Measurements from ENCODE around the gene UBASH3B.
A peak's percentile ranks its signal among the peaks of the same experiment; 100 is the strongest.

The UBASH3B gene

DNA sequence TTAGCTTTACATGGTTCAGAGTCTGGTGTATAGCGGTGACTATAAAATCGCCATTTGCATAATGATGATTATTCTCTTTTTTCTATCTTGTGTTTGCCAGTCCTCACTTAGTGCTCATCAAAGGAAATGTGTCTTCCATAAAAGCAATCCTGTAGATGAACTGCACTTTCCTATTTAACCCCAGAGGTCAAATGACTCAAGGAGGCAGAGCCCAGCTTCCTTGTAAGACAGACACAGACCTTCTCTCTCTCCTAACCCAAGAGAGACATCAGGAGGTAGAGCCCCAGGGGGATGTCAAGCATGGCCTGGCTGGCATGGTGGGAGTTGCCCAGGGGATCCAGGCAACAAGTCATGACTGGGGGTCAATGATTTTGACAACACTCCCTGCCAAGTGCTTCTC, 135.9 kb downstream of the UBASH3B start:
- FAIRE-seq: no peak

DNA sequence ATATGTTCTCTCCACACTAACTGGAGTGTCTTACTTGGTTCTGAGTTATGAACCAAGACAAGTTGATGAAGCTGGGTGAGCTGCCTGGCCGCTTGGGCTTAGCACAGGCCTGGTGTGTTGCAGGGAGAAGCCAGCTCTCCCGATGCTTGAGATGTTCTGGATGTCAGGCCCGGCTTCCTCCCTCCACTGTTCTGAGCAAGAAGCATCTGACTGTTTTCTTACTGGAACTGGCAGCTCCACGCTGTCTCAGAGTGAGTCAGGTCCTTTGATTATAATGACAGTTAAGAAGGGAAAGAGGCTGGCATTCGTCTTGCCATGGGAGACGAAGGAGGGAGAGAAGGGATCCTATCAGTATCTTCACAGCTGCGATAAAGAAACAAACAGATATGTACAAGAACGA, 136.3 kb downstream of the UBASH3B start:
- no peak for FAIRE-seq

DNA sequence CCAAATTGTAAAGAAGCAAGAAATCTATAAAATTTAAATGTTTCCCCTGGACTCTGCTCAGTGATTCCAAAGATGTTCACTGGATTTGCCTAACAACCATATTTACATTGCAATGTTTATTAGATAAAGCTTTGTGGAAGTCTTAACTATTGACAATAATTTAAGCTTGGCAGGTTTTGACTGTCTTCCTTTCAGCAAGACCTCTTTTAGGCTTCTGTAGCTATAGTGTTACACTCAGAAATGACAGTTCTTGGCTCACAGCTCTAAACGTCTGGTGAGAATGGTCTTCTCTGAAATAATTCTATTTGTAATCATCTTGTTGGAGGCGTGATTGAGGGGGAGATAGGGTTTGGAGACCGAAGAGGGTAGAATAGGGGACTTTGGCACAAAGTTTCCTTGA, 138.0 kb downstream of the UBASH3B start:
- no peak for FAIRE-seq

DNA sequence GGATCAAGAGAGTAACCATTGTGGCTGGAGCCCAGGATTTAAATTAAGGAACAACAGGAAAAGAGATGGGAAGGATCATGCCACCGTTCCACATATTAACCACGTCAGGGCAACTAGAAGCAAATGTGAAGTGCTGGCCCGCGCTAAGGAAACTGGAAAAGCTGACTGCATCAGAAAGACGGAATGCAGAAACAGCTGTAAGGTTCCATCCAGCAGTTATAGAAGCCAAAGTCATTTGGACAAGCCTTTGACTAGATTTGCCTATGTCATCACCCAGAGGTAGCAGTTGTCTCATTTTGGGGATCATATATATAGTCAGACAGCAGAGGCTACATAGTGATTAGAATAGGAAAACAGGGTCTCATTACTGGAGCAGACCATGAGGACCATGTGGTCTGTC, 139.8 kb downstream of the UBASH3B start:
- FAIRE-seq: no peak

DNA sequence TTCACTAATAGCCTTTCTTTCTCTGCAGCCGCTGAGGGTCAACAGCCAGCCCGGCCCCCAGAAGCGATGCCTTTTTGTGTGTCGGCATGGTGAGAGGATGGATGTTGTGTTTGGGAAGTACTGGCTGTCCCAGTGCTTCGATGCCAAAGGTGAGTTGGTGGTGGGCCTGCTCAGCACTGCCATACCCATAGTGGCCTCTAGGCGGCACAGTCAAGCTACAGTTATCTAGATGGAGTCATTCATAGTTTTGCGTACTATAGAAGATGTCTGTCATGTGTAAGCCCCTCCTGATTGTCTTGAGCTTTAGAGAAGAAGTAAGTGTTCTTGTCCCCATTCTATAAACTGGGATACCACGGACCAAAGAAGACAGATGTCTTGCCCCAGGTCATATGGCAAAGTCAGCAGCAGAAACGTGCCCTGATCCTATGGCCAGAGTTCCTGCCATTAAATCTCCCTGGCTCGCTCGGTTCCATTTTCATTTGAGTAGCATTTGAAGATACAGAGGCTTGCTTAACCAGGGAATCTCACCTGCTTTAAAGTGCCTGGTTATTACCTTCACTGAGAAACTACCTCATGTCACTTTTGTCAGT, 140.7 kb downstream of the UBASH3B start:
- FAIRE-seq: no peak

DNA sequence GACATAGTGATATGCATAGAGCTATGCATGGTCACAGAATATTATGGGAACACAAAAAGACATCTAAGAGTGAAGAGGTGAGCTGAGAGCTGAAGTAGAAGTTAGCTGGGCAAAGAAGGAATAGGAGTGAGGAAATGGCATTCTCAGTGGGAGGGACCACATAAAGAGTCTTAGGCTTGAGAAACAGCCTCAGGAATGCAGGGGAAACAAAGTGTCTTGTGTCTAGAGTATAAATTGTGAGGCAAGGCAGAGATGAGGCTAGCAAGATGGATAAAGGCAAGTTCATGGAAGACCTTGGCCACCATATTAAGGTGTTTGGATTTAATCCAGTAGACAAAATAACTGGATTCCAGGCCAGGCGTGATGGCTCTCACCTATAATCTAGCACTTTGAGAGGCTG, 142.1 kb downstream of the UBASH3B start:
- no peak for FAIRE-seq

DNA sequence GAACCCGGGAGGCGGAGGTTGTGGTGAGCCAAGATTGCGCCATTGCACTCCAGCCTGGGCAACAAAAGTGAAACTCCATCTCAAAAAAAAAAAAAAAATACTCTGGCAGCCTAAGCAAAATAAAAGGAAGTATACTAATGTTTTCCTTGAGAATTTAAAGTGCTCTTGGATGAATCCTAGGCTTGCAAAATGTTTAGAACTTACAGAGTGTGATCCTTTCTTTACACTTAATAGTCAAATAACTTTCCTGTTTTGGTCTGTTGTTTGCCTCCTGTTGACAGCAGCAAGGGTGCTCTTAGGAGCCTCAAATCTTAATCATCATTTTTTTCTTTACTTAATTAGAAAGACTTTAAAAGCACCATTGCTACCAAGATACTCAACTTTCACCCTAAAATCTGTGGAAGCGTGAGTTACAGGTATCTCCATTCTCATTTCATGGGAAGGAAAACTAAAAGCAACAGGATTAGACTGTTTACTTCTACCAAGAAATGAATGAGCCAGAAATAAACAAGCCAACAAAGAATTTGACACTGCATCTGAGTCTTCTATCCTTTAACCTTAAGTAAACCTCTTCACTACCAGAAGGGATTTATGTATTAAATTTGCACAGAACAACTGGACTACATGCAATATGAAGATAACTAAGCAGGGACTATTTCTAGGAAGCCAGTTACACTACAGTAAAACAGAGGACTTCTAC, 144.0 kb downstream of the UBASH3B start:
- FAIRE-seq: no peak

DNA sequence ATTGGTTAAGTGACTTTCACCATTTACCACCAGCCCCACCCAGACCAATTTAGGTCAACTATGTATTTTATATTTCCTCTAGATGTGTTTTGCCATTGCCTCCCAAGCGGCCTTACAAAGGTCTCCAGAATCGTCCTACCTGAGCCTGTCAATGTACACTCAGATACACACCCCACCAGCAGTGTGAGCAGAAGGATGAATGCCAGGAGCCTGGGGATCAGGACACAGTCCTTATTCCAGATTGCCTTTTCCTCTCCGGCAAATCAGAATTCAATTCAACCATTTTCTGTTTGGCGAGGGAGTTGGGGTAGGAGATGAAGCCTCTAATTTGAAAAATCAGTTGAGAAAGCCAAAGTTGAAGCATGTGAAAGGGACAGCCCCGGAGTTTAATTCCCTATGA, 147.4 kb downstream of the UBASH3B start:
- no peak for FAIRE-seq

DNA sequence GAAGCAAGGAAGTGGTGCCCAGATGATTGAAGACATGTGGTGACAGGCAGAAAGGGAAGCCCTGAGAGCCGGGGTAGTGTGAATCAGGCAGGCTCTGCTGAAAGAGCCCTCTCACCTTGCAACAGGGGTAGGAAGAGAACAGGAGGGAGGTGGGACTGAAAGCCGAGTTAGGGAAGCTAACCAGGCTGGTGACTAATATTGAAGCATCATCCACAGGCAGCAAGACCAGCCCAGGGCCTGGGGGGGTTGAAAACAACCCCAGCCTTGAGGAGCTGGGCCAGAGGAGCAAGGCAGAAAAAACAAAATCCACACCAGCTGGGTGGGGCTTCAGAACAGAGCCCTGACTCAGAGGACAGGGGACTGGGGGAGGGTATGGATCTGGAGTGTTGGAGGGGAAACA, 147.8 kb downstream of the UBASH3B start:
- no peak for FAIRE-seq

DNA sequence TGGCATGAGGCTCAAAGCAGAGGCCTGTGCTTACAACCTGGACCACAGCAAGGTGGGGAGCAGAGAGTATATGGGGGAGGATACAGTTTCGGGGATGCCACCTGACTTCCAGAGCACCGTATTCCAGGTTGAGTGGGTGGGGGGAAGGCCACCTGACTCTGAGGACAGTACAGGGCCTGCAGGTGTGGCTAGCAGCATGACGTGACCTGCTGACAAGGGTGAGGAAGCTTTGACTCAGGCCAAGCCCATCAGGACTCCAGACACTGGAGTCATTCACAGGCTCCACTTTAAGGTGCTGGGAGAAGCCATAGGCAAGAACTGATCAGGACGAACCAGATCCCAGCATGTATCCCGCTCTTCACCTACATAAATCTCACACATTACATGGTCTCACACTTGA, 148.2 kb downstream of the UBASH3B start:
- FAIRE-seq: no peak

DNA sequence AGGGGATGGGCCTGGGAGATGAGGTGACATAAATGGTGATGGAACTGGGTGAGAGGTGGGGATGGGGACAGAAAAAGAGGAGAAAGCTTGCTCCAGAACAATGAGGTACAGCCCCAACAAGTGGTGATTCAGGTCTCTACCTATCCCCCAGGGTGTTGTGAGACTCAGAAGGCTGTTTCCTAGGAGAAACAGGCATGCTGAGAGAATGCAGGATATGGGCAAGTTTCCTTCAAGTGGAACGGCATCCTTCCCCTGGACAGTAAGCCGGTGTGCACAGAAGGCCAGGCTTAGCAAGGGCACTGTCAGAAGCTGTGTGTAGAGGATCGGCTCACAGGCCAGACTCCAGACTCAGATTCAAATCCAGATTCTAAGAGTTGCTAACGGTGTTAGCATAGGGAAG, 148.6 kb downstream of the UBASH3B start:
- no peak for FAIRE-seq

DNA sequence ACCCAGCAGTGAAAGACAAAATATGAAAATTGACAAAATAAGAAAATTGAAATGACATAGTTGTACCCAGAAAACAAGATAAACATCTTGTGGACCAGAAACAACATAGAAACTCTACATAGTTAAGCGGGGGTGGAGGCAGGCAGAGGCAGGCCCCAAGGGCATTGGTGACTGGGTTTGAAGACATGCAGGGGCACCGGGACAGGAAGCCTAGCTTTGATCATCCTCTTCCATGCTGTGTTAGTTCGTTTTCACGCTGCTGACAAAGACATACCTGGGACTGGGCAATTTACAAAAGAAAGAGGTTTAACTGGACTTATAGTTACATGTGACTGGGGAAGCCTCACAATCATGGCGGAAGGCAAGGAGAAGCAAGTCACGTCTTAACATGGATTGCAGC, 149.3 kb downstream of the UBASH3B start:
- FAIRE-seq: no peak

DNA sequence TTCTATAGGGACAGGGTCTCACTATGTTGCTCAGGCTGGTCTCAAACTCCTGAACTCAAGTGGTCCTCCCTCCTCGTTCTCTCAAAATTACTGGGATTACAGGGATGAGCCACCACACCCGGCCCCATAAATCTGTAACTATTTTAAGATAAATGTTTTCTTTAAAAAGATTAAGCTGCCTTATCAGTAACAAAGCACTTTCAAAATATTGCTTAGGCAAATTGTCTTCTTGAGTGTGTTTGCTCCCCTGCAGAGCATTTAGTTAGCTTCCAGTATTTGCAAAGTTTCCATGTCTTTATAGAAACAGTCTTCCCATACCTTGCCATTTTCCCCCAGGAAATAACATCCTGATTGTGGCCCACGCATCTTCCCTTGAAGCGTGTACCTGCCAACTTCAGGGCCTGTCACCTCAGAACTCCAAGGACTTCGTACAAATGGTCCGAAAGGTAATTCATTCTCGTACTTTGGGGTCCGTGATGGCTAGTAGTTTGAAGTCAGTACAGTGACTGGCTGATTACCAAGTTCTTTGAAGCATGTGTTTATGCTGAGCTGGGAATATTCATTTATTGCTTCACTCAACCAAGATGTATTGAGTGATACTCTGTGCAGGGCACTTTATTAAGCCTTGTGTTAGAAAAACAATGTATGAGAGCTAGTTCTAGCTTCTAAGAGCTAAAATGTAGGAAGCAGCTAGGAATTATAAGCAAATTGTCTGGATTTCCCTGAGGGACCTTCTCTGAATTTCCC, 152.4 kb downstream of the UBASH3B start:
- FAIRE-seq: no peak

DNA sequence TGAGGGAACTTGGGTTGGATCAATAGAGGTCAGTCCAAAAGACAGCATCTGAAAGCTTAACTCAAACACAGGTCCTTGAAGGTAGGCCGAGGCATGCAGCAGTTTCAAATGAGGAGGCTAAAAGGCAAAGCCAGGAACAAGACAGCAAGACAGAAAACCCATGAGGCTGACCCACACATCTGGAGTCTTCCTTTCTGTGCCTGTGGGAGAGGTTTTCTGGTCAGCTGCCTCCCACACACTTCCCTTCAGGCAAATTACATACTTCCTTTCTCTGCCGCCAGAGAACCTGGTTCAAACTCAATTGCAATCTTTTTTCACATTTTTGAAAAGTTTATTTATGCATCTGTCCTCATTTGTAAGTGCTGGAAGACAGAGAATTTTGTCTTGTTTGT, 153.0 kb downstream of the UBASH3B start:
- no peak for FAIRE-seq

DNA sequence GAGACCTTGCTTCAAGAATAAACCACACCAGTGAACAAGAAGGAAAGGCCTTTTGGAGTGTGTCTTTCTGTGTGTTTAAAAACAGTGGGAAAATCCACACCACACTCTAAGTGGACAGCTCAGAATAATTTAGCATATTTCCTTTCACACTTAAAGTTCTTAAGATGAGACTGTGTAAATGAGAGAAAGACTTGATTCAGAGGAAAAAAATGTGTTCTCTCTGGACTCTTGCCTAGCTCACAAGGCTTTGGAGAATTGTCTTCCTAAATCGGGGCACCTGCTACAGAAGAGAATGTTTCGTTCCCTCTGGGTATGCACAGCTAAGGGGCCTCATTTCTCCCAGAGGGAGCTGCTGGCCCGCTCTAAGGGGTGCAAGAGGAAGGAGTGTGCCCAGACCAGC, 154.3 kb downstream of the UBASH3B start:
- no peak for FAIRE-seq

DNA sequence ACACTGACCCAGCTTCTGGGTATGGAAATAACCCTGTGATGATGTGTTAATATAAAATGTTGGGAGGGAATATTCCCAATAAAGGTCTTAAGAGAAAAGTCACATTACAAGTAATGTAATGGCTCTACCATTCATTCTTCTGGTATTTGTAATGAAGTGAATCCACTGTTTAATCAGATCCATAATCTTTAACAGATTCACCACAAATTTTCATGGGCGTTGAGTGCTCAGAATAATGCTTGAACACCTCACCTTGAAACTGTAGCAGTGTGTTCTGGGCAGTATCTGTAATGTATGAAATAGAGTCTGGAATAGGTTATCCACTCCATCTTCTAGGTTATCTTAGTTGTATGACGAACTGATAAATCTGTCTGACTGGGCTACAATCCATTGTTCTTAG, 156.2 kb downstream of the UBASH3B start:
- FAIRE-seq: no peak

DNA sequence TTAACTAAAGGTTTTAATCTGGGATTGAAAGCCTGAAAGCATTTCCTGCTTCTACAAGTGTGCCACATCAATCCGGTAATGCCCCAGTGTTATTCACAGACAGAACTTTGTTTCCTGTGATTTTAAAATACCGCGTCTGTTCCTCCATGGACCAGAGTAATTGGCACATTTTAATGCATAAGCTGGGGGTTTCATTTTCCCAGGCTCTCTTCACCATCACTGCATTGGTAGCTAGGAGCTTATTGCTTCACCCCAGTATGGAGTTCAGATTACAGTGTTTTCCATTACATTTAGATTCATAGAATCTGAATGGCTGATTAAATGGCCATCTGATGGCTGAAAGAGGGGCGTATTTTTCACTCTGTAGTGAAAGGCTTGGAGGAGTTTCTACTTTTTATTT, 157.1 kb downstream of the UBASH3B start:
- FAIRE-seq: no peak

DNA sequence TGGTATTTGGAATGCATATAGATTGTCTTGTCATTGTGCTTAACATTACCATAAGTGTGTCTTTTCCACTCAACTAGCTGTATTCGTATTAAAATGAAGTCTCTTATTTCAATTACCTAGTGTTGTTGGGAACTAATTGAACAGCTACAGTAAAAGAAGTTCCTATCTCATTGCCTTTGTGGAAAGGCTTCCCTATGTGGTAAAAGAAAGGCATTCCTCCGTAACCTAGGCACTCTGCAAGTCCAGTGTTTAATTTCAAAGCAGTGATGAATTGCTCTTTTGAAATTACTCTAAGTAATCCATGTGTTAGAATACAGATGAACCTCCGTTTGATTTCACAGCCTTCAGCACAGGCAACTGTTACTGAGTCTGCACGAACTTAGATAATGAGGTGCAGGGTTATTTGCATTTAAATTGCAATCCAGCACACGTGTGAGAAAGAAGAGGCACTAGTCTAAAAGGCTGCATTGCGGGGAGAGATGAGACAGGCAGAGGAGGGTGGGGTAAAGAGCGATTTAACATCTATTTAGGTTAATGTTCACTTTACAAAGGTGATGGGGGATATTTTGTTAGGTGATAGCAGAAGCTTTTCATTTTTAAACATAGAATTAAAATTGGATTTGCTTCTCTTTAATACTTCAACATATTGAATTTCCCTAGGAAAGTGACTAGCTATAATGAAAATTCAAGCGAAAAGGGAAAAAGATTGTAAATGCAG, 157.8 kb downstream of the UBASH3B start:
- no peak for FAIRE-seq

DNA sequence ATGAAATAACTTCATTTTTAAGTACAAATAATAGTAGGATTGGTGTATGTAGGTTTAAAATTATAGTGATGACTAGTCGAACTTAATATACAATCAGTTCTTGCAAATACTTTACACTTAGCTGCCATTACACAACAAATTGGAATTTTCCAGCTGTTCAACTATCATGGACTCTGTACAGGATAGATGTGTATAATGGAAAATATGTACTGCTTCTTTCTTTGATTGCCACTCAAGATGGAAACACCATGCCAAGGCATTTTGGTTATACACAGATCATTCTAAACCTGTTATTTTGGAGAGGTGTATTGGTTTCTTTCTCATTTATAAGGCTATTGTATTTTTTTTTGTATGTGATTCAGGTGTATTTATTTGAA, 158.4 kb downstream of the UBASH3B start:
- FAIRE-seq: no peak

DNA sequence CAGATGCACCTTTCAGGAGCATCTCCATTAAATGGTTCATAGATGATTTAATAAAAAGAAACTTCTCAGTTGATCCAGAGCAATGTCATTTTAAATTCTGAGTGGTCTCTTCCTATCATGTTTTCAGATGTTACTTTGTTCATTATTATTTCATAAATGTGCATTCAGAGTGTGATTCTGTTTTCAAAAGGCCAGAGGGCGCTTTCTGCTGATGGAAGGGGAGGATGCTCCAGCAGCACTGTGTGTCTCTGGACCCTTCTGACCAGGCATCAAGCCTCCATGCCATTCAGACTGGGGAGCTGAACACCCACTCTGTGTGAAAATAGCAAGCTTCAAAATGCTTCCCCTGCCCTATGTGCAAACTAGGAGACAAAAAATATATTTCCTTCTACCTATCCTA, 158.9 kb downstream of the UBASH3B start:
- FAIRE-seq: no peak

DNA sequence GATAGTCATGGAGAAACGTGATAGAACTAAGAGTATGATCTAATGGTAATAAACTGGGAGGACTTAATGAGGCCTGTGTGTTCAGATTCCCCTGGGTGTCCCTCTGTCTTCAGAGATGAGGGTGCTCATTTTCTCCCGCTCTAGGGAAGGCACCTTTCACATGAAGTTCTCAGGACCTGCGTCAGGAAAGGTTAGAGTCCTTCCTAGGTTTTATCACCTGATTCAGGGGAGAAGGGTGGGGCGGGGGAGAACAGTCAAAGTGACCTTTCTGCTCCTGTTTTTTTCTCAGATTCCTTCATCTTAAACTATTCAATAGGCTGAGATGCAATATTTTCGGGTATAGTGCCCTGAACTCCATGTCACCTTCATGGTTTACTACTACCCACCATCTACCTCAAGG, 160.4 kb downstream of the UBASH3B start:
- FAIRE-seq: no peak

DNA sequence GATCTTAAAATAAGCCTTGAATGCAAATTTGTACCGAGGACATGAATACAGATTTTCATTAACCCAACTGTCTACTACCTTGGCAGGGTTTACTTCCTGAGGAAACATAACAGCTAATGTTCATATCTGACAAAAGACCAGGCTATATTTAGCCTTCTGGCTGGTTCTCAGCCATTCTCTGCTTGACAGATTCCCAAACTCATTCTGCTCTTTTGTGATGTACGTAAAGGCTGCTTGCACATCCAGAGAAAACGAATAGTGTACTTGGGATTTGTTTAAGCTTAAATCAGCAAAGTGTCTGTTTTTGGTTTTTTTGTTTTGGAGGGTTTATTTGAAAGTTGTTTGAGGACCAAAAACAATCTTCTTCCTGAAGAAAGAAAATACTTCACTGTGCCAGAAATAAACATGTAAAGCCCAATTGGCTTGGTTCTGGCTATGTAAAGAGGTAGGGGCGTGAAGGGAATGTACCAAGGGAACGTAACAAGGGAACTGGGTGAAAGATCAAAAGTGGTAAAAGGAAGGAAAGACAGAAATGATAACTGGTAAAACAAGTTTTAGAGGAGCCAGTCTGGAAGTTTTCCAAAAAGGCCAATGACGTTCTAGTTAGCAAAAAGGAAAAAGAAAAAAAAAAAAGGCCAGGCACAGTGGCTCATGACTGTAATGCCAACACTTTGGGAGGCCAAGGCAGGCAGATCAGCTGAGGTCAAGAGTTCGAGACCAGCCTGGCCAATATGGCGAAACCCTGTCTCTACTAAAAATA, 161.4 kb downstream of the UBASH3B start:
- peak; percentile 64 for FAIRE-seq

DNA sequence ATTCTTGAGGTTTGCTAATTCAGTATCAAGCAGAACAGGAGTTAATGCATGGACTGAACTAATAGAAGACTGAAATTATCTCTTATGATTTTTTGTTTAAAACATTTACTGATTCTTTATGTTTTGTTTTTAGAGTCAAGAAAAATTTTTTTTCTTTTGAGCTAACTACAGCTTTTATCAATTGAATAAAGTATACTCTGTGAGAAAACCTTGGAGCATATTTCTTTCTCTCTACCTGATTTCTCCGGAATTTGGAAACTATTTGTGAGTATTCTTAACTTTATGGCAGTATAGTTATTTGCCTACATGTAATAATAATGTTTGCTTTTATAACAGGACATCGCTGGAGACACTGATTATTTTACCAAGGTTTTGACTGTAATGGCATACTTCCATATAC, 164.6 kb downstream of the UBASH3B start:
- no peak for FAIRE-seq

Measured in colon (tissue), 2 donors.